ENCODE data around the gene DTNA.

DNA sequence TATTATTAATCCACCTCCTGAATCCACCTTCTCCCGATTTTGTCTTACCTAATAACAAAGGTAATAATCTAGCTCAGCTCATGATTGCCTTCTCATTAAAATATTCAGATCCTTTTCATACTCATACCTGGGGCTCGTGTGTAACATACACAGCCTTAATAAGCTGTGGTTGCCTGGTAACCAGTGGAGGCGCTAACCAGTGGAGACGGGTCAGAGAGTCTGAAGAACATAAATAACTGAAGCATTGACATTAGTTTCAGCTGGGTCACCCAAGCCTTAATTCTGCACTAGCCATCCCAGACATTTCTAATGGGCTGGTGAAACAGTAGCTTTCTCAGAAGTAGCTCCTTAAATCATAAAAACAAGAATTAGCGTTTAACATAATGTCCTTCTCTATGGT lies 14.8 kb upstream of the DTNA start:
- TF ChIP-seq GATA2 (IDR thresholded peaks at IDR 0.05; ENCODE audit: low read depth, low read length), result no peak
- no peak for TF ChIP-seq GATA3 (IDR thresholded peaks at IDR 0.05; ENCODE audit: low read depth, low read length)

All from SH-SY5Y (cell line).